Mesothelial cell of epicardium (in vitro differentiated cells): Measurements from ENCODE around the gene GPC6. TPM values are rescaled to one million over a fixed set of nuclear protein-coding genes. Genes with fewer than 3 reads are reported as not detected.

Experiments used
- DNase-seq, 2 experiments: peaks; one replicate each; pipeline ENCODE4 v3.0.0; 2021; ENCODE audit warnings: low spot score in 2 of 2; ENCODE audit not compliant: unreplicated experiment in 2 of 2
- H3K27ac Mint-ChIP-seq: 2 replicates; pipeline ENCODE4 v1.8.0; 2021; ENCODE audit warnings: mixed read lengths
- H3K27me3 Mint-ChIP-seq: 2 replicates; pipeline ENCODE4 v1.8.0; 2021; ENCODE audit warnings: low read depth, mixed read lengths
- H3K36me3 Mint-ChIP-seq: 2 replicates; pipeline ENCODE4 v1.8.0; 2021; ENCODE audit warnings: mixed read lengths
- H3K4me1 Mint-ChIP-seq: 2 replicates; pipeline ENCODE4 v1.8.0; 2021; ENCODE audit warnings: mixed read lengths
- H3K4me3 Mint-ChIP-seq: 2 replicates; pipeline ENCODE4 v1.8.0; 2021; ENCODE audit warnings: mild to moderate bottlenecking, moderate library complexity, mixed read lengths
- H3K9me3 Mint-ChIP-seq: 2 replicates; pipeline ENCODE4 v1.8.0; 2021; ENCODE audit warnings: mixed read lengths
- CTCF ChIP-seq: fragments of 200-600 bp; sonication (generic); IDR thresholded peaks from one replicate; pipeline ENCODE4 v1.5.0; 2021; ENCODE audit warnings: antibody characterized with exemption; ENCODE audit not compliant: unreplicated experiment
- total RNA-seq: library from RNA; stranded (reverse); gene quantifications from 3 replicates; pipeline ENCODE4 v1.2.1, GENCODE V29; 2021

GPC6 gene
- total RNA-seq, 1 donor from 2014 or later = 112 TPM

GRCh38 chr13:94414708-94415107 is 1188.1 kb downstream of the GPC6 start:
- H3K9me3 Mint-ChIP-seq = peaks cover 10% of the 10 kb centered on the region
- peaks cover 1% of the 10 kb centered on the region for H3K36me3 Mint-ChIP-seq
- no peak overlapping the region for H3K4me3 Mint-ChIP-seq
- peaks cover 46% of the 10 kb centered on the region for H3K4me1 Mint-ChIP-seq
- no peaks in the 10 kb centered on the region for H3K27me3 Mint-ChIP-seq
- no peak for DNase-seq
- TF ChIP-seq CTCF = no peak
- H3K27ac Mint-ChIP-seq = no peak overlapping the region

GRCh38 chr13:94415500-94416237 is 1189.1 kb downstream of the GPC6 start:
- peaks cover 46% of the 10 kb centered on the region for H3K4me1 Mint-ChIP-seq
- no peak overlapping the region for H3K27ac Mint-ChIP-seq
- DNase-seq = no peak
- no peak for TF ChIP-seq CTCF
- no peak overlapping the region for H3K4me3 Mint-ChIP-seq
- H3K36me3 Mint-ChIP-seq = no peaks in the 10 kb centered on the region
- H3K9me3 Mint-ChIP-seq = peaks cover 14% of the 10 kb centered on the region
- no peaks in the 10 kb centered on the region for H3K27me3 Mint-ChIP-seq

- DNase-seq = no peak
- no peak for TF ChIP-seq CTCF
- peaks cover 22% of the 10 kb centered on the region for H3K9me3 Mint-ChIP-seq
- peaks cover 44% of the 10 kb centered on the region for H3K4me1 Mint-ChIP-seq
- H3K27ac Mint-ChIP-seq = no peak overlapping the region
- peaks cover 3% of the 10 kb centered on the region for H3K36me3 Mint-ChIP-seq
- no peaks in the 10 kb centered on the region for H3K27me3 Mint-ChIP-seq
- H3K4me3 Mint-ChIP-seq = no peak overlapping the region
These were observed 1190.0 kb downstream of the GPC6 start for GRCh38 chr13:94416454-94417080.

GRCh38 chr13:94417294-94417693 is 1190.7 kb downstream of the GPC6 start:
- peaks cover 5% of the 10 kb centered on the region for H3K36me3 Mint-ChIP-seq
- peaks cover 37% of the 10 kb centered on the region for H3K4me1 Mint-ChIP-seq
- H3K27ac Mint-ChIP-seq = no peak overlapping the region
- peaks cover 24% of the 10 kb centered on the region for H3K9me3 Mint-ChIP-seq
- no peak for TF ChIP-seq CTCF
- H3K4me3 Mint-ChIP-seq = no peak overlapping the region
- H3K27me3 Mint-ChIP-seq = no peaks in the 10 kb centered on the region
- no peak for DNase-seq

GRCh38 chr13:94419304-94419924 is 1192.8 kb downstream of the GPC6 start:
- no peak for DNase-seq
- H3K4me1 Mint-ChIP-seq = peaks cover 23% of the 10 kb centered on the region
- no peak for TF ChIP-seq CTCF
- H3K9me3 Mint-ChIP-seq = peaks cover 24% of the 10 kb centered on the region
- H3K27me3 Mint-ChIP-seq = no peaks in the 10 kb centered on the region
- peaks cover 6% of the 10 kb centered on the region for H3K36me3 Mint-ChIP-seq
- H3K4me3 Mint-ChIP-seq = no peak overlapping the region
- no peak overlapping the region for H3K27ac Mint-ChIP-seq
